DMS153 treated with DMSO at 0.1 percent for 48 hours (cell line): ENCODE data around the gene EGFL7.
"Not testable (repeated sequence)": the region's sequence is repeated elsewhere in the genome, so short reads cannot be mapped to it uniquely, and the experiment has no call there.

ENCODE experiments used
- DNase-seq: peaks from one replicate; lab custom pipeline; 2025; ENCODE audit not compliant: unreplicated experiment; lab: John Stamatoyannopoulos, UW

Gene EGFL7

GRCh38 chr9:136695955-136696354 is 33.2 kb downstream of the EGFL7 start:
- DNase-seq = peak; percentile 25

DNA sequence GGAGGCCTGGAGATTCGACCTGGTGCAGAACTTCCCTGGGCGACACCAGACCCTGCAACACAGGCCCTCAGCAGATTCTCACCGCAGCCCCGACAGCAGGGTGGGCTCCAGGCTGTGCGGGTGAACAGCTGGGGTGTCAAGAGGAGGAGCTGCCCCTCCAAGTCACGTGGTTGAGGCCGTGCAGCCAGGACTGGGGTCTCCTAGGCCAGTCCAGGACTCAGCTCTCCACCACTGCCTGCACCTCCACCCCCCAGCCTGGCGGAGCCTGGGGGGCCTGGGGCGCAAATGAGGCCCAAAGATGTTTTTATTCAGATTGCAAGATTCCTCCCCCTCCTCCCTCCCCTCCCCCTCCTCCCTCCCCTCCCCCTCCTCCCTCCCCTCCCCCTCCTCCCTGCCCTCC is 33.8 kb downstream of the EGFL7 start:
- no peak for DNase-seq

DNA sequence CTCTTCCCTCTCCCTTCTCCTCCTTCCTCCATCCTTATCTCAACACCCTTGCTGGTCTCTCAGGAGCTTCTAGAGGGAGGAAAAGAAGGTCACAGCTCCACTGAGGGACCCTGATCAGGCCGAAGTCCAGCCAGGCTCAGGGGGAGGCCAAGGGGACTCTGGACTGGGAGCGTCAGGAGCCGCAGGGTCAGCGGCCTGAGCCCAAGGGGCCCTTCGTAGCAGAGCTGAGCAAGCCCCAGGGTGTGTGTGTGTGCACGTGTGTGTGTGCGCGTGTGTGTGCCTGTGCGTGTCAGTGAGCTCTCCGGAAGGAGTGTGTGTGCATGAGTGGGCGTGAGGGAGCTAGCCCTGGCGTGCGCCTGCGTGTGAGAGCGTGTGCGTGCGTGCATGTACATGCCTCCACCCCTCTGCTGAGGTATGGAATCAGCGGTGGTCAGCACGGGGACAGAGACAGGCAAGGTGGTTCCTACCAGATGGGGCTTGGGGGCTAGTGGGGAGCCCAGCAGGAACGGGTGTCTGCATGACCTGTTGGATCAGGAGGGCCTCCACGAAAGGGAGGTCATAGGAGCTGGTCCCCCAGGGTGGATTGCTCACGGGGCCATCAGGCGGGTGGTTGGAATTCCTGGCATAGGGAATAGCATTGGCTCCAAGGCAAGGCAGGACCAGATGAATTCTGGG is 34.6 kb downstream of the EGFL7 start:
- DNase-seq = no peak

DNA sequence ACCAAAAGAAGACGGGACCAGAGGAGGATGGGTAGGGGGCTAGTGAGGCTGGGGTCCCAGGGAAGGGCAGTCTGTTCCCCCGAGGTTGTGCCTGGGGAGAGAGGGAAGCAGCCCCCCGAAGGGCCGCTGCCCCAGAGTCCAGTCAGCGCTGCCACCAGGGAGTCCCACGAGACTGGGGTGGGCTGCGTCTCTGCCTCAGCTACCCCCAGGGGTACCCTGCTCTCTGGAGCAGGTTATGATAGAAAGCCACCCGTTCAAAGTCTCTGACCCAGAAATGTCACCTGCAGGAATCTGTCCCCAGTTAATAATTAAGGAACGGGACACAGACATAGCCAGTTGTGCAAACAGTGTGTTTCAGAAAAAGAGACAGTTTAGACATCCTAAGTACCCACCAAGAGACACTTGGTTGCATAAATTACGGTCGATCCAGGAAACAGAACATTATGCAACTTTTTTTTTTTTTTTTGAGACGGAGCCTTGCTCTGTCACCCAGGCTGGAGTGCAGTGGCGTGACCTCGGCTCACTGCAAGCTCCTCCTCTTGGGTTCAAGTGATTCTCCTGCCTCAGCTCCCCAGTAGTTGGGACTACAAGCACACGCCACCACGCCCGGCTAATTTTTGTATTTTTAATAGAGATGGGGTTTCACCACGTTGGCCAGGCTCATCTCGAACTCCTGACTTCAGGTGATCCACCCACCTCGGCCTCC is 35.3 kb downstream of the EGFL7 start:
- no peak for DNase-seq

DNA sequence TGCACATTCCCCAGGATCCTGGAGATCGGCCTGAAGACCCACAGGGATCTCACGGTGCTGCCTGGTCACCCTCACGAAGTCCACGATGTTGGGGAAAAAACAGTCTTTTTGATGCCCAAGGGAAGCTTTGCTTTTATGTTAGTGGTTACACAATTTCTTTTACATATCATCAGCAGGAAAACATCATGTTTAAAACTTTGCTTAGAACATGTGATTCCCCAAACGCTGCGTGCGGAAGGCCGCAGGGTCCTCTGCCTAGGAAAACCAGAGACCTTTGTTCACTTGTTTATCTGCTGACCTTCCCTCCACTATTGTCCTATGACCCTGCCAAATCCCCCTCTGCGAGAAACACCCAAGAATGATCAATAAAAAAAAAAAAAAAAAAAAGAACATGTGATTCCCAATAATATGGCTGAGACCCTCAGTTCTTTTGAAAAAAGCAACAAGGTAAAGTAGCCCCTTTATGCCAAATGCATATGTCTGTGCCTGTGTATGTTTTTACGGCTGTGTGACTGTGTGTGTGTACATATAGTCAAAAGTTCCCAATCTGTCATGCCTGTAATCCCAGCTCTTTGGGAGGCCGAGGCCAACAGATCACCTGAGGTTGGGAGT is 36.0 kb downstream of the EGFL7 start:
- DNase-seq = no peak

DNA sequence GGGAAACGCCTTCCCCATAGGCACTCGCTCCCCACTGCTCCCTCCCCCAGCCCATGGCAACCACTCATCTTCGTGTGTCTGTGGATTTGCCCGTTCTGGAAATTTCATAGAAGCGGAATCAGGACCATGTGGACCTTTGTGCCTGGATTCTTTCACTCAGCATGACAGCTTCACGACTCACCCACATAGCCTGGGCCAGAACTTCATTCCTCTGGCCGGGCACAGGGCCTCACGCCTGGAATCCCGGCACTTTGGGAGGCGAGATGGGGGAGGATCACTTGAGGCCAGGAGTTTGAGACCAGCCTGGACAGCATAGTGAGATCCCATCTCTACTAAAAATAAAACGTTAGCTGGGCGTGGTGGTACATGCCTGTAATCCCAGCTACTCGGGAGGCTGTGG is 37.6 kb downstream of the EGFL7 start:
- no peak for DNase-seq

GRCh38 chr9:136700959-136701667 is 38.4 kb downstream of the EGFL7 start:
- DNase-seq = no peak

- DNase-seq = no peak
Observed at GRCh38 chr9:136701668-136702053, 38.9 kb downstream of the EGFL7 start.

DNA sequence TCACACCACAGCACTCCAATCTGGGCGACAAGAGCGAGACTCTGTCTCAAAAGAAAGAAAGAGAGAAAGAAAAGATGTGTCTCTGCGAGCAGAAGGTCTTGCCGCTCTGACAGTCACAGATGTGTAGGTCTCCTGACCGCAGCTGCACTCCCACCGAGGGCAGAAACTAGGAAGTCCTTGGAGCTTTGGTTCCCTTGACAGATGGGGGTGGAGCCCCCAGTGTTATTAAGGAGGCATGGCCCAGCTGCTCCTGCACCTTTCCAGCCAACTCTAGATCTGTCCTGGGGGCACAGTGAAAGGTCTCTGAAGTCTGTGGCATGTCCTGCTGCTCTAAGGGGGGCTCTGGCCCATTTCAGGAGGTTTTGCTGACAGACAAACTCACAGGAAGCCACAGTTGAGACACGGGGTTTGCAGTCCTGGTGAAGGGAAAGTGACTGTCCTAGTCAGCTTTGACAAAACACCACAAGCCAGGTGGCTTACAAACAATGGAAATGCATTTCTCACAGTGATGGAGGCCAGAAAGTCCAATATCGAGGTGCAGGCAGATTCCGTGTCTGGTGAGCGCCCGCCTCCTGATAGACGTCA is 40.7 kb downstream of the EGFL7 start:
- no peak for DNase-seq

DNA sequence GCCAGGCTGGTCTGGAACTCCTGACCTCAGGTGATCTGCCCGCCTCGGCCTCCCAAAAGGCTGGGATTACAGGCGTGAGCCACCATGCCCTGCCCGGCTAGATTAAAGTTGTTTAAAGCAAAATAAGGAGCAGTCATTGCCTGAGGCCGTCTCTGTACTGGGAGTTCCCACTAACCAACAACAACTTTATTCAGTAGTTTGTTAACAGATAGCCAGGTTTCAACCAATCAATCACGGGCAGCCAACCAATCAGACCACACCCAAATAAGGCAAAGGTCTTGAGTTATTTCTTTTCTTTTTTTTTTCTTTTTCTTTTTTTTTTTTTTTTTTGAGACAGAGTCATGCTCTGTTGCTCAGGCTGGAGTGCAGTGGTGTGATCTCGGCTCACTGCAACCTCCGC is 42.0 kb downstream of the EGFL7 start:
- DNase-seq = not testable (repeated sequence)

DNA sequence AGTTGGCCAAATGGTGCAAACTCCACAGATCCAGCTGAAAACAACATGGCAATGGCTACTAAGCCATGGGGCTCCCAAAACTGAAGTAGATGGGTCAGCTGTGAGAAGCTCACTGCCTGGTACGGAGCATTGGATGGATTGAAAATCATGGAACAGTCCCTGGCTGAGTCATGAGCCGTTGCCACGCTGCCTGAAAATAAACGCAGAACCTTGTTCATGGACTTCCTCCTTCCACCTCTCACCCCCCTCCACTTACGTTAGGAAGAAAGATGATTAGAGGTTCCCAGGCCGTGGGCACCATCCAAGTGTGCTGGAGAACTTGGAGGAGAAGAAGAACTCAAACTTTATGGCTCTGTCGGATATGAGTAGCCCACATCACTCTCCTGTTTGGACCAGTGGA is 42.8 kb downstream of the EGFL7 start:
- DNase-seq = no peak

- no peak for DNase-seq
Observed at GRCh38 chr9:136707011-136707410, 44.3 kb downstream of the EGFL7 start.

GRCh38 chr9:136707849-136708517 is 45.3 kb downstream of the EGFL7 start:
- DNase-seq = no peak

DNA sequence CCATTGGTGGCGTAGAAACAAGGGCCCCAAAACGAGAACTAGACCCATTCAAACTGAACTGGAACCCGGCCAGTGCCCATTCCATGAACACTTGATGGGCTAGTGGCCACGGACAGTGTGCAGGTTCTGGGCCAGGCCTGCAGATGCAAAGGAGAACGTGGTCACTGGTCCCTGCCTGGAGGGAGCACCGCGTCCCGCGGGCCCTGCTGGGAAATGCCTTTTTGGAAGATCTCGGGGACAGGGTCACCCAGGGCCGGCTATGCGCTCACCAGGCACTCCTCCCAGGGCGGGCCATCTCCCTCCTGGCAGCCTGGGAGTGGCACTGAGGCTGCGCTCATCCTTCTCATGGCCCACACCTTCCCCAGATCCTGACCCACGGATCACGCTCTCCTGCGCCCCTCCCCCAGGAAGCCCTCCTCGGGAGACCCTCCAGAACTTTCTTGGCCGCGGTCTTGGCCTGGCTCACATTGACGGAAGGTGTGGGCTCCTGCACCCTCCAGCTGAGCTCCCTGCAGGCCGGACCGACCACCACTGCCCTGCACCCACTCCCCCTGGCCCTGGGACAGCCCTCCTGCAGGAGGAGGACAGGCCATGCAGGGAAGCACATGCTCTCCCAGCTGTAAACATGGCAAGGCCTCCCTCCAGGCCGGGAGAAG is 46.9 kb downstream of the EGFL7 start:
- DNase-seq = no peak

- no peak for DNase-seq
Observed at GRCh38 chr9:136710543-136710942, 47.8 kb downstream of the EGFL7 start.

GRCh38 chr9:136711219-136711648 is 48.5 kb downstream of the EGFL7 start:
- DNase-seq = not testable (repeated sequence)

- peak; percentile 56 for DNase-seq
Observed at GRCh38 chr9:136711751-136712689, 49.3 kb downstream of the EGFL7 start, which contains the start of gene DIPK1B. DIPK1B (plus strand) TSS chr9:136712572; CDS start chr9:136712666, 94 bp downstream.

DNA sequence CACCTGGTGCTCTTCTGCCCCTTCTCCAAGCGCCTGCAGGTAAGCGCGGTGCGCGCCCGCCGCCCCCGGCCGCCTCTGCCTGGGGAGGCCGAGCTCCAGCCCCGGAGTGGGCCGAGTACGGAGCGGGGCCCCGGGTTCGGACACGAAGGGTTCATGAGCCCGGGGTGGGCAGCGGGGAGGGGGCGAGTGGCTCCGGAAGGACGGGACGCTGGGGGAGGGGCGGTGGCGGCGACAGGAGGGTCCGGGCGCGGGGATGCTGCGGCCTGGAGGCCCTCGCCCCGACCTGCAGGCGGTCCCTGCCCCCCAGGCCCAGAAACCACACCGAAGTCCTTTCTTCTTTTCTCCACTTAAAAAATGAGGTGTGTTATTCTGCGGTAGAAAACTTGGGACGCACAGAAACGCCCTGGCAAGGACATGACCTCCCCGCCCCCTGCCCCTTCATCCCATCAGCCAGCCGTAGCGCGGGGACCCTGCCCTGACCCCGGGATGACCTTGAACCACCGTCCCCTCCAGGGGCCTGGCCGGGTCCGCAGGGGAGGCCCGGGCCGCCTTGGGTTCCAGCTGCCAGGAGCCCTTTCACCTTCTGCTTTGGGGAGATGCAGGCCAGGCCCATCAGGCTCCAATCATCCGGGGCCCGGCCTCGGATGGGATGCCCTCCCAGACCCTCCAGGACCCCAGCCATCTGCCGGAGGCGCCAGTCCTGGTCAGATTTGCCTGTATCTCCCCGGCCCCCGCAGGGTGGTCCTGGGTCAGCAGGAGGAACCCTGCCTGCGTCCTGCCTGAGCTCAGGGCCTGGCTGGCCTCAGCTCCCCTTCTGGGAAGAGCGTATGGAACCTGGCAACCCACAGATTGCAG is 50.2 kb downstream of the EGFL7 start:
- DNase-seq = no peak
